LNCaP clone FGC (cell line): Measurements from ENCODE around the gene PEPD.
"Not testable (repeated sequence)": the region's sequence is repeated elsewhere in the genome, so short reads cannot be mapped to it uniquely, and the experiment has no call there.

ENCODE experiments used
- DNase-seq: peaks from one replicate; pipeline ENCODE4 v3.0.0-alpha.2; 2011; ENCODE audit warnings: low read depth
- H3K4me3 ChIP-seq: 2 replicates; pipeline ENCODE4 v1.5.1; 2011; ENCODE audit warnings: mild to moderate bottlenecking, low read depth, low read length, control low read depth
- CTCF ChIP-seq: IDR thresholded peaks from 2 replicates; pipeline ENCODE4 v1.5.1; 2012; ENCODE audit warnings: mild to moderate bottlenecking; ENCODE audit not compliant: control insufficient read depth, insufficient read depth; ENCODE audit errors: extremely low read depth

The PEPD gene

GRCh38 chr19:33559996-33560395, 38.4 kb upstream of the PEPD start:
- no peak for DNase-seq
- H3K4me3 ChIP-seq = no peak overlapping the region
- no peak for TF ChIP-seq CTCF

- H3K4me3 ChIP-seq = no peak overlapping the region
- peak; percentile 15 for DNase-seq
- no peak for TF ChIP-seq CTCF
These were observed 37.3 kb upstream of the PEPD start for GRCh38 chr19:33558856-33559255.

DNA sequence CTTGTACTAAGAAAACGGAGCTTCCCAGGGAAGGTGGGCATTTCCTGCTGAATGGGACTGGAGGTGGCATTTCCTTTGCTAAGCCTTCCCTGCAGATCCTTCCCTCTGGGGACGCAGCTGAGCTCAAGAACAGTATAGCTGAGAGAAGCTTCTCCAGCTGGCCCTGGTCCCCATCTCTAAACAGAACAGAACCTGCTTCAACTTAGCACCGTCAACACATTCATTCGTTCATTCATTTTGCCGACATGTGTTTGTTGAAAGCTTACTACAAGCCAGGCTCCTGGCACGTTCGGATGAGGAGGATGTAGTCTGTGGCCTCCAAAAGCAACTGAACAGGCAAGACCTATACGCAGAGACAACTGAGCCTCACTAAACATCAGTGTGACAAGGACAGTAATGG, 36.6 kb upstream of the PEPD start:
- no peak for DNase-seq
- TF ChIP-seq CTCF = no peak
- H3K4me3 ChIP-seq = no peak overlapping the region

GRCh38 chr19:33557720-33558119, 36.1 kb upstream of the PEPD start:
- H3K4me3 ChIP-seq = no peak overlapping the region
- TF ChIP-seq CTCF = no peak
- DNase-seq = no peak

GRCh38 chr19:33557196-33557595, 35.6 kb upstream of the PEPD start:
- no peak for TF ChIP-seq CTCF
- no peak overlapping the region for H3K4me3 ChIP-seq
- DNase-seq = no peak

GRCh38 chr19:33556261-33556660, 34.7 kb upstream of the PEPD start:
- no peak for TF ChIP-seq CTCF
- no peak overlapping the region for H3K4me3 ChIP-seq

GRCh38 chr19:33555726-33556125, 34.1 kb upstream of the PEPD start:
- H3K4me3 ChIP-seq, DNase-seq: not testable (repeated sequence)

More at GRCh38 chr19:33556261-33556660, 34.7 kb upstream of the PEPD start:
- no peak for DNase-seq
